IPS DF 6.9 (cell line): ENCODE results near the gene ZNF844.
"Not testable (repeated sequence)": the region's sequence is repeated elsewhere in the genome, so short reads cannot be mapped to it uniquely, and the experiment has no call there.

Experiments used
- DNase-seq: peaks from one replicate; pipeline ENCODE4 v3.0.0-alpha.2; 2013; ENCODE audit warnings: low read depth, low spot score
- H3K27ac ChIP-seq: one replicate; pipeline ENCODE4 v1.5.1; 2013; ENCODE audit warnings: low read length, control low read depth
- H3K27me3 ChIP-seq: 2 replicates; pipeline ENCODE4 v1.6.1; 2013; ENCODE audit warnings: mild to moderate bottlenecking, low read length; ENCODE audit not compliant: control insufficient read depth, insufficient read depth
- H3K36me3 ChIP-seq: 2 replicates; pipeline ENCODE4 v1.6.1; 2013; ENCODE audit warnings: low read length; ENCODE audit not compliant: control insufficient read depth, insufficient read depth
- H3K4me1 ChIP-seq: 2 replicates; pipeline ENCODE4 v1.6.1; 2013; ENCODE audit warnings: low read length; ENCODE audit not compliant: control insufficient read depth, insufficient read depth
- H3K4me3 ChIP-seq: 2 replicates; pipeline ENCODE4 v1.5.1; 2013; ENCODE audit warnings: mild to moderate bottlenecking, low read length
- H3K9me3 ChIP-seq: 2 replicates; pipeline ENCODE4 v1.6.1; 2013; ENCODE audit warnings: low read length, inconsistent platforms; ENCODE audit not compliant: control insufficient read depth, insufficient read depth
- WGBS: extraction: QIAGEN DNeasy Blood & Tissue Kit; methylation state at CpG from one replicate; pipeline ENCODE4 v1.1.7; 2013; ENCODE audit warnings: mixed read lengths, missing lambda C conversion rate; ENCODE audit not compliant: insufficient read length, insufficient coverage; 5-methylcytosine and 5-hydroxymethylcytosine counted together

ZNF844 gene

DNA sequence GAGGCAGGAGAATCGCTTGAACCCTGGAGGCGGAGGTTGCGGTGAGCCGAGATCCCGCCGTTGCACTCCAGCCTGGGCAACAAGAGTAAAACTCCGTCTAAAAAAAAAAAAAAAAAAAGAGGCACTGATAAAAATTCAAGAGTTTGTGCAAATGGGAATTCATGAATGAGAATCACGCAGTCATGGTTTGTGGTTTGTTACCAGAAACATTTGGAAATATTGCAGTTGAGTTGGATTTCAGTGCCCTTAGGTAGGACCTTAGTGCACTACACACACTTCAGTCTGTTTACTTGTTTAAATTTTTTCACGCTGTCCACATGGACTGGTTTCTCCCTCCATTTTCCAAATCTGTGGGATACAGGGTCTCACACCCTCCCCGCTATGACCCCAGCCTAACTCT is 28.4 kb downstream of the ZNF844 start:
- H3K4me1 ChIP-seq: peaks cover 1% of the 10 kb centered on the region; the same call in 1 of the 2 replicates
- no peaks in the 10 kb centered on the region for H3K27me3 ChIP-seq
- DNase-seq: no peak
- H3K27ac ChIP-seq: no peak overlapping the region
- H3K9me3 ChIP-seq: no peaks in the 10 kb centered on the region
- WGBS: no CpG with 5 or more reads among the region's 10 CpGs
- H3K4me3 ChIP-seq: peak overlapping the region; percentile 85; the same call in 1 of the 2 replicates
- H3K36me3 ChIP-seq: peaks cover 4% of the 10 kb centered on the region; the same call in 1 of the 2 replicates

DNA sequence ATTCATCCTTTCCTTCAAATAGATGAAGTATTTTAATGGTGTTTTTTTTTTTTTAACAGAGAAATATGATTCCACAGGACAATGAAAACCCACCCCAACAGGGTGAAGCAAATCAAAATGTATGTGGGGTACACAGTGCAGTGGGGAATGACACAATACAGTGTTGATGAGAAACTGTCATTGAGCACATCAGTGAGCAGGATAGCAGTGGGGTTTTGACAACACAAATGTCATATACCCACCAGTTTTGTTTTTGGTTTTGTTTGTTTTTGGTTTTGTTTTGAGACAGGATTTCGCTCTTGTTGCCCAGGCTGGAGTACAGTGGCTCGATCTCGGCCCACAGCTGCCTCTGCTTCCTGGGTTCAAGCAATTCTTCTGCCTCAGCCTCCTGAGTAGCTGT is 29.2 kb downstream of the ZNF844 start:
- H3K27me3 ChIP-seq: no peaks in the 10 kb centered on the region
- H3K27ac ChIP-seq: no peak overlapping the region
- WGBS: no CpG with 5 or more reads among the region's 3 CpGs
- peaks cover 1% of the 10 kb centered on the region; the same call in 1 of the 2 replicates for H3K4me1 ChIP-seq
- H3K36me3 ChIP-seq: peaks cover 7% of the 10 kb centered on the region; the same call in 1 of the 2 replicates
- H3K4me3 ChIP-seq: no peak overlapping the region
- H3K9me3 ChIP-seq: no peaks in the 10 kb centered on the region
- no peak for DNase-seq

- no peaks in the 10 kb centered on the region for H3K27me3 ChIP-seq
- no peak overlapping the region for H3K27ac ChIP-seq
- no peak overlapping the region for H3K4me3 ChIP-seq
- H3K9me3 ChIP-seq: no peaks in the 10 kb centered on the region
- H3K4me1 ChIP-seq: peaks cover 1% of the 10 kb centered on the region; the same call in 1 of the 2 replicates
- DNase-seq: no peak
- no CpG with 5 or more reads among the region's 4 CpGs for WGBS
- H3K36me3 ChIP-seq: peaks cover 7% of the 10 kb centered on the region; the same call in 1 of the 2 replicates
Measured at GRCh38 chr19:12095111-12095790, 30.7 kb downstream of the ZNF844 start.

GRCh38 chr19:12098040-12098439 is 33.5 kb downstream of the ZNF844 start:
- Histone ChIP-seq H3K27me3 (no peaks in the 10 kb centered on the region), H3K27ac (no peak overlapping the region), H3K4me1 (peaks cover under 1% of the 10 kb centered on the region; the same call in 1 of the 2 replicates), H3K9me3 (no peaks in the 10 kb centered on the region), H3K36me3 (peaks cover 7% of the 10 kb centered on the region; the same call in 1 of the 2 replicates), H3K4me3 (no peak overlapping the region)
- no CpG with 5 or more reads among the region's 9 CpGs for WGBS
- DNase-seq: no peak

DNA sequence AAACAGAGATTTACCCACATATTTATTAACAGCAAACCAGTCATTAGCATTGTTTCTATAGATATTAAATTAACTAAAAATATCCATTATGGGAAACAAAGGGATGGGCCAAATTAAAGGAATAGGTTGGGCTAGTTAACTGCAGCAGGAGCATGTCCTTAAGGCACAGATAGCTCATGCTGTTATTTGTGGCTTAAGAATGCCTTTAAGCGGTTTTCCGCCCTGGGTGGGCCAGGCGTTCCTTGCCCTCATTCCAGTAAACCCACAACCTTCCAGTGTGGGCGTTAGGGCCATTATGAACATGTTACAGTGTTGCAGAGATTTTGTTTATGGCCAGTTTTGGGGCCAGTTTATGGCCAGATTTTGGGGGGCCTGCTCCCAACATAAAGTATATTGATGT is 39.4 kb downstream of the ZNF844 start:
- H3K36me3 ChIP-seq, H3K27me3 ChIP-seq, H3K27ac ChIP-seq, H3K9me3 ChIP-seq, H3K4me1 ChIP-seq, H3K4me3 ChIP-seq, DNase-seq: not testable (repeated sequence)
- no CpG with 5 or more reads among the region's 4 CpGs for WGBS

DNA sequence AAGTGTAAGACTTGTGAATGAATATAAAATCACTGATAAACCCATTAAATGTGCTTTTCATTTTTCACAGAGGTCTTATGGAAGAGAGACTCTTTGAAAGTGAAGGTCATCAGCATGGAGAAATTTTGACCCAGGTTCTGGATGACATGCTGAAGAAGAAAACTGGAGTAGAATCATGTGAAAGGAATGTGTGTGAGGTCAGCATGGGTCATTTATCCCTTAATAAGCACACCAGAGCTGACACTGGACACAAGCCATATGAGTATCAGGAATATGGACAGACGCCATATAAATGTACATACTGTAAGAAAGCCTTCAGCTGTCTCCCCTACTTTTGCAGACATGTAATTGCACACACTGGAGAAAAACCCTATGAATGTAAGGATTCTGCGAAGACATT is 46.6 kb downstream of the ZNF844 start:
- Histone ChIP-seq H3K36me3 (peaks cover 34% of the 10 kb centered on the region; the same call in 1 of the 2 replicates), H3K4me3 (no peak overlapping the region), H3K27ac (no peak overlapping the region), H3K9me3 (peaks cover 13% of the 10 kb centered on the region), H3K27me3 (no peaks in the 10 kb centered on the region), H3K4me1 (no peaks in the 10 kb centered on the region)
- no peak for DNase-seq
- no CpG with 5 or more reads among the region's 2 CpGs for WGBS

GRCh38 chr19:12111943-12112637 is 47.6 kb downstream of the ZNF844 start:
- Histone ChIP-seq H3K9me3 (peaks cover 13% of the 10 kb centered on the region), H3K4me3 (no peak overlapping the region)

GRCh38 chr19:12112701-12113100 is 48.2 kb downstream of the ZNF844 start:
- peaks cover 34% of the 10 kb centered on the region; the same call in 1 of the 2 replicates for H3K36me3 ChIP-seq
- DNase-seq: no peak
- H3K4me3 ChIP-seq: no peak overlapping the region
- peaks cover 13% of the 10 kb centered on the region for H3K9me3 ChIP-seq
- H3K27ac ChIP-seq: no peak overlapping the region
- no peaks in the 10 kb centered on the region for H3K27me3 ChIP-seq
- H3K4me1 ChIP-seq: no peaks in the 10 kb centered on the region
- WGBS: no CpG with 5 or more reads among the region's 8 CpGs

More at GRCh38 chr19:12111943-12112637, 47.6 kb downstream of the ZNF844 start:
- no CpG with 5 or more reads among the region's 8 CpGs for WGBS
- Histone ChIP-seq H3K27me3 (no peaks in the 10 kb centered on the region), H3K36me3 (peaks cover 34% of the 10 kb centered on the region; the same call in 1 of the 2 replicates), H3K4me1 (no peaks in the 10 kb centered on the region), H3K27ac (no peak overlapping the region)
- DNase-seq: no peak

GRCh38 chr19:12113121-12113520 is 48.6 kb downstream of the ZNF844 start:
- no CpG with 5 or more reads among the region's 5 CpGs for WGBS
- Histone ChIP-seq H3K27me3 (no peaks in the 10 kb centered on the region), H3K36me3 (peaks cover 34% of the 10 kb centered on the region; the same call in 1 of the 2 replicates)

GRCh38 chr19:12117201-12117970 is 52.9 kb downstream of the ZNF844 start:
- peaks cover 10% of the 10 kb centered on the region; the same call in 1 of the 2 replicates for H3K36me3 ChIP-seq

More at GRCh38 chr19:12113121-12113520, 48.6 kb downstream of the ZNF844 start:
- Histone ChIP-seq H3K4me3 (no peak overlapping the region), H3K27ac (no peak overlapping the region), H3K9me3 (peaks cover 13% of the 10 kb centered on the region), H3K4me1 (no peaks in the 10 kb centered on the region)
- no peak for DNase-seq

More at GRCh38 chr19:12117201-12117970, 52.9 kb downstream of the ZNF844 start:
- Histone ChIP-seq H3K4me3 (no peak overlapping the region), H3K4me1 (no peaks in the 10 kb centered on the region), H3K27ac (no peak overlapping the region), H3K27me3 (no peaks in the 10 kb centered on the region), H3K9me3 (peaks cover 3% of the 10 kb centered on the region)
- no CpG with 5 or more reads among the region's 33 CpGs for WGBS
- DNase-seq: no peak
